ENCODE results near the gene ADNP2.

The ADNP2 gene

DNA sequence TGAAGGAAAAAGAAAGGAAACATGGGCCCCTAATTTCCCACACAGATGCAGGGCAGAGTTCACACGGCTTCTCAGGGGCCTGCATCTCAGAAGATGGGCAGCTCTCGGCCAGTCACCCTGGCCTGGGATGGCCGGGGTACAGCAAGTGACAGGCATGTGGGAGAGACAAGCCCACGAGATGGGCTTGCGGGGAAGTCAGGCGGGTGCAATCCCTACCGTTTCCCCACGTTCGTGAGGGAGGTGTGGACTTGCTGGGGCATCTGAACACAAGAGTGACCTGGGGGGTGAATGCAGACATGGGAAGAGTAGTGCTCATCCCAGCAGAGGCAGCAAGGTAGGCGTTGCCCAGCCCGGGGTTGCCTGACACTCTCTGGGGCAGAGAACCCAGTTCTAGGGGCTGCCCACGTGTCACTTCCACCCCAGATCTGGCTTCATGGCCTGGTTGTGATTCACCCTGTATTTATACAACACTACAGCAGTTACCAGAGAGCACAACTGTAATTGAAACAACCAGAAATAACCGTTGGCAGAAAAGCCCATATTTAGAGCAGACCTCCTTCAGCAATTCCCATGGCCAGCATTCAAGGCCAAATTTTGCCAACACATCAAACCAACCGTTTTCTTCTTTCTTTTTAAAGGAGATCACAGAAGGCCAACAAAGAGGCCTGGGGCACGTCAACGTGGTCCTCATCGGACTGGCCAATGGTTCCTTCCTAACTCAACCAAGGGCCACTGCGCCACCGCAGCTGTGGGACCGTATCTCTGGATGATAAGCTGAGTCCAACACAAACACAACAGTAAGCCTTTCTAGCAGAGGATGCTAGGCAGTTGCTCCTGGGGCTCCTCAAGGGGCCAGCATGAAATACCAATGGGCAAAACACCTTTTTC lies 79.8 kb downstream of the ADNP2 start:
- DNase-seq (ENCODE audit: low read depth in 2 of 2), result no peak

DNA sequence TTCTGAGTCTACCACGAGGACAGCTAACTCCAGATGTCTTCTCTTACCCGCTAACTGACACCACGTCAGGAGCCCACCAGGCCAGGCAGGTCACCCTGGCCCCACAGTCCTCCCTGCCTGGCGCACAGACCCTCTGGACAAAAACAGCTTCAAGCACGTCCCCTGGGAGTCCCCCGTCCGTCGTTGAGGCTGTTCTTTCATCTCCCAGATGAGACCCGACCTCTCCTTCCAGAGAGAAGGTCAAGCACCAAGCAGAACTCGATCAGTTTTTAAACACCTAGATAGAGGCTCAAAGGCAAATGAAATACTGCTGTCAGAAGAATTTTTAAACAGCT lies 80.4 kb downstream of the ADNP2 start:
- no peak for DNase-seq (ENCODE audit: low read depth in 2 of 2)
